Measurements from ENCODE around the gene ADCY6. TPM values are rescaled to one million over a fixed set of nuclear protein-coding genes. Genes with fewer than 3 reads are reported as not detected.

The ADCY6 gene
- polyA plus RNA-seq, 3 donors = 17.9 to 62.3 (median 28.0) TPM

- no peak within 1 kb of the TSS for H3K27ac ChIP-seq (ENCODE audit: low read depth, low read length)
- 1 to 2% (median 1%) methylated on average over 50 to 79 of the region's 79 CpGs for WGBS, 3 donors
These were observed 29.3 kb upstream of the ADCY6 start, which contains the start of gene CACNB3 for GRCh38 chr12:48817873-48818830. CACNB3 (plus strand) TSS chr12:48818496; CDS start chr12:48818930, 434 bp downstream.

- WGBS, 3 donors = 92 to 97% (median 93%) methylated on average over 3 of the region's 3 CpGs
- H3K27ac ChIP-seq (ENCODE audit: low read depth, low read length) = no peak overlapping the region
These were observed 27.4 kb upstream of the ADCY6 start for GRCh38 chr12:48816143-48816854.

DNA sequence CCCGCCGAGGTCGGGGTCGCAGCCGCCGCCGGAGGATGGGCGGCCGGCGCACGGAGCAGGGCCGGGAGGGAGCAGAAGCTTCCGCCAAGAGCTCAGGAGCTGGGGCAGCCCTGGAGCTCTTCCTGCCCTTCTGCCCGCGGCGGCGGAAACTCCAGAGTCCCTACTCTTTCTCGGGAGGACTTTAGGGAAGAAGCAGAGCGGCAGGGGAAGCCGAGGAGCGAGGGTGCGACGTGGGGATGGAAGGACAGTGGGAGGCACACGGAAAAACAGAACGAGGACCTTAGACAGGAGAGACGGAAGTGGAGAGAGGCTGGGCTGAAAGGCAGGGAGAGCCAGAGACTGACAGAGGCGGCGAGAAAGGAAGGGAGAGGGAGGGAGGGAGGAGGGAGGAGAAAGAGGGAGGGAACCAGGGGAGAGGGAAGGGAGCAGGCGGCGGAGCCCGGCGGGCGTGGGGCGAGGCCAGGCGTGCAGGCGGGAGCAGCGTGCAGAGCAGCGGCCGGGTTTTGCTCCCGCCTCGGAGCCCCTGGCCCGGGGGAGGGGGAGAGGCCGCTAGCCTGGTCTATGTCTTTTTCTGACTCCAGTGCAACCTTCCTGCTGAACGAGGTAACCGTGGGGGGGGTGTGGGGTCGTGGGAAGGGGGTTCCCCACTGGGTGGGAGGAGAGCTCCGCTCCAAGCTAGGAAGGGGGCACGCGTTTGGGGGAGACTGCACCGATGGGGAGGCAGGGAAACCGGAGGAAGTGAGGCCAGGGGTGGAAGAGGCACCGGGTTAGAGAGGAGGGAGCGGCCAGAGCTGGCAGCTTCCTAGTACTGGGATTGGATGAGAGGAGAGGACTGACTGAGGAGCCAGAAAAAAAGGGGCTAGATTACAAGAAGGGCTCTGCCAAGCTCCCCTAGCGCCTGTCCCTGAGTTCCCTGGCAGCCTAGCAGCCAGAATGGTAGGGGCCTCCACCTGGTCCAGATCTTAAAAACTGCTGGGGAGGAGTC, 26.5 kb upstream of the ADCY6 start:
- no peak overlapping the region for H3K27ac ChIP-seq (ENCODE audit: low read depth, low read length)
- WGBS, 3 donors = 1 to 2% (median 1%) methylated on average over 42 to 54 of the region's 54 CpGs

DNA sequence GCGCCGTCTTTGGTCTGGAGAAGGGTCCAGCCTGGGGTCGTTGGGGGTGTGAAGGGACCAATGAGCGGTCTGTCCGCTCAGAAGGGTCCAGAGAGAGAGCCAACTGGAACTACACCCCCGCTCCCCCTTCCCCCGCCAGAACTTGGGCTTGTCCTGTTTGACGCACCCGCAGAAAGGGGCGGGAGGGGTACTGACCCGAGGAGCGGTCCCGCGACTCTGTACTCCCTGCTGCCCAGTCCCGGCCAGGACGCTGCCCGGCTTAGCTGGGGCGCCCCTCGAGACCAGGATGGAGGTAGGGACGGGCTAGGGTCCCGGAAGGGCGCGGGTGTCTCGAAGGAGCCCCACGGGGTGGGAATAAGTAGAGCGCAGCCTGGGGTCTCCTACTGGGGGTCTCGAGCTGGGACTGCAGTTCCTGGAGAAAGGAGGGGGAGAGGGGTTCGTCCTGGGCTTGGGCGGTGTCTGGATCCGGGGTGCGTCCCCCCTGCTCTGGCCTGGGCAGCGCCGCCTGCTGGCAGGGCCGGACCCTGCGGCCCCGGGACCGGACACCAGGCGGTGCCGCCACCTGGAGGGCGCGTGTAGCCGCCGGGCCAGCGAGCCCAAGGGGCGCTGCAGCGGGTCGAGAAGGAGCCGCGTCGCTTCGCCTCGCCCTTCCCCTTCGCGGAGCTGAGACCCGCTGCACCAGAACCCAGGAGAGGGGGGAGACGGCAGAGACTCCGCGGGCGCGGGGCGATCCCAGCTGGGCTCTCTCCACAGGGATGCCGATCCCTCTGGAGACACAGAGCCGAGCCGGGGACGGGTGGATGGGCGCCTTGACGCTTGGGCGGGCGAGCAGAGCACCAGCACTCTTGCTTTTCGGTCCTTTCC, 25.6 kb upstream of the ADCY6 start:
- WGBS, 3 donors = 0 to 1% (median 0%) methylated on average over 61 to 69 of the region's 70 CpGs

GRCh38 chr12:48813465-48814261, 24.8 kb upstream of the ADCY6 start:
- no peak overlapping the region for H3K27ac ChIP-seq (ENCODE audit: low read depth, low read length)
- 23 to 33% (median 25%) methylated on average over 18 of the region's 18 CpGs for WGBS, 3 donors

More for the DNA sequence above, 25.6 kb upstream of the ADCY6 start:
- H3K27ac ChIP-seq (ENCODE audit: low read depth, low read length) = no peak overlapping the region

GRCh38 chr12:48812389-48812788, 23.5 kb upstream of the ADCY6 start:
- no peak overlapping the region for H3K27ac ChIP-seq (ENCODE audit: low read depth, low read length)
- 58 to 87% (median 60%) methylated on average over 2 of the region's 2 CpGs for WGBS, 3 donors

DNA sequence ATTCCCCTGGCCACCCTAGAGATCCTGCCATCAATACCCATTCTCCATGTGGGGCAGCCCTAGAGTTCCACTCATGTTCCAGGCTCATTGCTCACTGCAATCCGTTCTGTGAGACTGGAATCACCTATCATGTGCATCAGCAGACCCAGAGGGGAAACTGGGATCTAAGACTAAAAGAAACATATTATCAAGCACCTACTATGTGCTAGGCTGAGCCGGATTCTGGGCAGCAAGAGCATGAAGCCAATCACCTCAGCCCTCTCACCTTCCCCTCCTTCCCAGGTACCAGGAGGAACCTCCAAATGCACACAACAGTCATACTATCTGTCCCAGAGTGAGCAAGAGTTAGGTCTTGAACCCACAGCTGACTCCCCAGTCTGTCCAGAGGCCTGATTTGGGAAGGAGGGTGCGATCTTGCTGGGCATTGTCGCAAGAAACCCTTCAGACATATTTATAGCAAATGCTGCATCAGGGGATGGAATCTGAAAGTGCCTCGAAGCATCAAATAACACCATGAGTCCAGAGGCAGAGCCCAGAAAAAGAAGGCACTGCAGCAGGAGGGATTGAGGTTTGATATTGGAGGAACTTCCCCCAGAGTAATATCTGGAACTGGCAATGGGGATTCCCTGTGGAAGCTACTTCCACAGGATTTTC, 22.7 kb upstream of the ADCY6 start:
- no peak overlapping the region for H3K27ac ChIP-seq (ENCODE audit: low read depth, low read length)
- 78 to 88% (median 79%) methylated on average over 5 of the region's 5 CpGs for WGBS, 3 donors

GRCh38 chr12:48810903-48811431, 22.1 kb upstream of the ADCY6 start:
- 47 to 62% (median 48%) methylated on average over 5 of the region's 5 CpGs for WGBS, 3 donors
- no peak overlapping the region for H3K27ac ChIP-seq (ENCODE audit: low read depth, low read length)

DNA sequence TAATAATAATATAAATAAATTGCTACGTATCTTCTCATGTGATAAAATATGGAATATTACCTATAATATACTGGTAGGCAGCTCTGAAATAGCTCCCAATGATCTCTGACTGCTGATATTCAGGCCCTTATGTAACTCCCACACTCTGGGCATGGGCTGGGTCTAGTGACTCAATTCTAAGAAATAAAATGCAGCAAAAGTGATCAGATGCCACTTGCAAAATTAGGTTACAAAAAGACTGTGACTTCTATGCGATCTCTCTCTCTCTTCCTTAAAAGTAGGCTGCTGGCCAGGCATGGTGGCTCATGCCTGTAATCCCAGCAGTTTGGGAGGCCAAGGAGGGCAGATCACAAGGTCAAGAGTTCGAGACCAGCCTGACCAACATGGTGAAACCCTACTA, 19.1 kb upstream of the ADCY6 start:
- 89 to 92% (median 91%) methylated on average over 3 of the region's 3 CpGs for WGBS, 3 donors
- no peak overlapping the region for H3K27ac ChIP-seq (ENCODE audit: low read depth, low read length)

GRCh38 chr12:48803675-48804074, 14.8 kb upstream of the ADCY6 start:
- H3K27ac ChIP-seq (ENCODE audit: low read depth, low read length) = no peak overlapping the region
- WGBS, 3 donors = 32 to 70% (median 38%) methylated on average over 1 of the region's 1 CpG

DNA sequence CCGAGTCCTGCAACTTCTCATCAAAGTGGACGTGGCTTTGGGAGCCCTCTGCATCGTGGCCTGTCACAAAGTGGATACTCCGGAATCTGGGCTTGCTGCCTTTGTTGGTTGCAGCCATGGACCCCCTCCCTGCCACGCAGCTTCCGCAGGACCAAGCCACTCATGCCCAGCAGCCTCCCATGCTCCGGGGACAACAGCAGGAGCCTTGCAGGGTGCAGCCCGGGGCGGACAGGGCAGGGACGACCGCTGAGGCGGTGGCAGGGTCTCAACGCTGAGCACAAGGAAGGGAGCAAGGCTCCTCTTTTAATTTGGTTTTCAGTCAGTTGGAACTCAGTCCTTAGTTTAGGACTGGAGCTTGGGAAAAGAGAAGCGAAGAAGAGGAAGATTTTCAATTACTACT, 12.1 kb upstream of the ADCY6 start:
- H3K27ac ChIP-seq (ENCODE audit: low read depth, low read length) = no peak overlapping the region

GRCh38 chr12:48800457-48800856, 11.6 kb upstream of the ADCY6 start:
- 78 to 90% (median 89%) methylated on average over 14 of the region's 14 CpGs for WGBS, 3 donors
- H3K27ac ChIP-seq (ENCODE audit: low read depth, low read length) = no peak overlapping the region

More for the DNA sequence above, 12.1 kb upstream of the ADCY6 start:
- 72 to 82% (median 81%) methylated on average over 14 of the region's 14 CpGs for WGBS, 3 donors

DNA sequence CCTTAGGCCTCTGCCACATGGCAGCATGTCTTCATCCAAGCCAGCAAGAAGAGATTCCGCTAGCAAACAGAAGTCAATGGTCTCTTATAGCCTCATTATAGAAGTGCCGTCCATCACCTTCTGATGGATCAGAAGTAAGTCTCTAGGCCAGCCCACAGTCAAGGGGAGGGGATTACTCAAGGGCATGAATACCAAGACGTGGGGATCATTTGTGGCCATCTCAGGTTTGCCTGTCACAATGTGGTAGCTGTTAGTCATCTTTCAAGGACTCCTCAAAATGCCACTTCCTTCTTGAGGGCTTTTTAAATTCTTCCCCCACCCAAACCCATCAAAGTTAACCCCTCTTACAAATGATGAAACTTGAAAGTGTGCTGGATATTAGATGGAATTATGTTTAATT, 8.1 kb upstream of the ADCY6 start:
- 76 to 86% (median 77%) methylated on average over 3 of the region's 3 CpGs for WGBS, 3 donors

GRCh38 chr12:48795550-48796455, 6.9 kb upstream of the ADCY6 start:
- WGBS, 3 donors = 19 to 25% (median 24%) methylated on average over 12 of the region's 12 CpGs
- H3K27ac ChIP-seq (ENCODE audit: low read depth, low read length) = no peak overlapping the region

More for the DNA sequence above, 8.1 kb upstream of the ADCY6 start:
- H3K27ac ChIP-seq (ENCODE audit: low read depth, low read length) = no peak overlapping the region

DNA sequence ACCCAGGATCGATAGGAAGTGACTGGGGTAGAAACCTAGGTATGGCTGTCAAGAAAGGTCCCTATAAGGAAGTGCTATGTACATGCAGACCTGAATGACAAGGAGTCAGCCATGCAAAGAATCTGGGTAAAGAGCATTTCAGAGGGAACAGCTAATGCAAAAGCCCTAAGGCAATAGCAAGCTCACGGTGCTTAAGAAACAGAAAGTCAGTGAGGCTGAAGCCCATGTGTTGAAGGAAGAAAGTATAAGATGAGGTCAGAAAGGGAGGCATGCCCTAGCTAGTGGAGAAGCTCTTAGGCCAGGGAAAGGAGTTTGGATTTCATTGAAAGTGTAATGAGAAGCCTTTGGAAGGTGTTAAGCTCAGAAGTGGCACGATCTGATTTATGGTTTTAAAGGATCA, 6.0 kb upstream of the ADCY6 start:
- WGBS, 3 donors = 87 to 94% (median 92%) methylated on average over 3 of the region's 3 CpGs
- H3K27ac ChIP-seq (ENCODE audit: low read depth, low read length) = no peak overlapping the region
